ENCODE data around the gene AP5Z1. TPM values are rescaled to one million over a fixed set of nuclear protein-coding genes. Genes with fewer than 3 reads are reported as not detected.
A peak's percentile ranks its signal among the peaks of the same experiment; 100 is the strongest.

AP5Z1 gene
- total RNA-seq, 1 donor = 40.2 TPM

GRCh38 chr7:4739528-4739992 is 35.9 kb upstream of the AP5Z1 start:
- DNase-seq (ENCODE audit: low read depth) = peak; percentile 85
- peak; percentile 76 for TF ChIP-seq CTCF (IDR thresholded peaks at IDR 0.05; ENCODE audit: insufficient read depth, low read depth, low read length)
- peak overlapping the region; percentile 35 for H3K4me3 ChIP-seq (ENCODE audit: low read depth, low read length)

DNA sequence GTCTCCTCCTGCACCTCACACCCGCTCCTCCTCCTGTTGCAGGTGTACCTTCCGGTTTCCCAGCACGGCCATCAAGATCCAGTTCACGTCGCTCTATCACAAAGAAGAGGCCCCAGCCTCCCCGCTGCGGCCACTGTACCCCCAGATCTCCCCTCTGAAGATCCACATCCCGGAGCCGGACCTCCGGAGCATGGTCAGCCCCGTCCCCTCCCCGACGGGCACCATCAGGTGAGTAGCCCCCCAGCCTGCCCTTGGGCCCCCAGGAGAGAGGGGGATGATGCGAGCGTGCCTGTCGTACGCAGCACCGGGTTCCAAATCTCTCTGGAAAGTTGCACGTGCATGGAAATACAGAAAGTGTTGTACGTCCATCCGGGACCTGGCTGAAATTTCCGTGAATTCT is 34.6 kb upstream of the AP5Z1 start:
- TF ChIP-seq CTCF (IDR thresholded peaks at IDR 0.05; ENCODE audit: insufficient read depth, low read depth, low read length) = no peak
- H3K4me3 ChIP-seq (ENCODE audit: low read depth, low read length) = no peak overlapping the region
- DNase-seq (ENCODE audit: low read depth) = no peak

- no peak overlapping the region for H3K4me3 ChIP-seq (ENCODE audit: low read depth, low read length)
- TF ChIP-seq CTCF (IDR thresholded peaks at IDR 0.05; ENCODE audit: insufficient read depth, low read depth, low read length) = no peak
- DNase-seq (ENCODE audit: low read depth) = no peak
Observed at GRCh38 chr7:4742051-4742573, 33.3 kb upstream of the AP5Z1 start.

GRCh38 chr7:4742852-4743251 is 32.6 kb upstream of the AP5Z1 start:
- TF ChIP-seq CTCF (IDR thresholded peaks at IDR 0.05; ENCODE audit: insufficient read depth, low read depth, low read length) = no peak
- DNase-seq (ENCODE audit: low read depth) = no peak
- no peak overlapping the region for H3K4me3 ChIP-seq (ENCODE audit: low read depth, low read length)

DNA sequence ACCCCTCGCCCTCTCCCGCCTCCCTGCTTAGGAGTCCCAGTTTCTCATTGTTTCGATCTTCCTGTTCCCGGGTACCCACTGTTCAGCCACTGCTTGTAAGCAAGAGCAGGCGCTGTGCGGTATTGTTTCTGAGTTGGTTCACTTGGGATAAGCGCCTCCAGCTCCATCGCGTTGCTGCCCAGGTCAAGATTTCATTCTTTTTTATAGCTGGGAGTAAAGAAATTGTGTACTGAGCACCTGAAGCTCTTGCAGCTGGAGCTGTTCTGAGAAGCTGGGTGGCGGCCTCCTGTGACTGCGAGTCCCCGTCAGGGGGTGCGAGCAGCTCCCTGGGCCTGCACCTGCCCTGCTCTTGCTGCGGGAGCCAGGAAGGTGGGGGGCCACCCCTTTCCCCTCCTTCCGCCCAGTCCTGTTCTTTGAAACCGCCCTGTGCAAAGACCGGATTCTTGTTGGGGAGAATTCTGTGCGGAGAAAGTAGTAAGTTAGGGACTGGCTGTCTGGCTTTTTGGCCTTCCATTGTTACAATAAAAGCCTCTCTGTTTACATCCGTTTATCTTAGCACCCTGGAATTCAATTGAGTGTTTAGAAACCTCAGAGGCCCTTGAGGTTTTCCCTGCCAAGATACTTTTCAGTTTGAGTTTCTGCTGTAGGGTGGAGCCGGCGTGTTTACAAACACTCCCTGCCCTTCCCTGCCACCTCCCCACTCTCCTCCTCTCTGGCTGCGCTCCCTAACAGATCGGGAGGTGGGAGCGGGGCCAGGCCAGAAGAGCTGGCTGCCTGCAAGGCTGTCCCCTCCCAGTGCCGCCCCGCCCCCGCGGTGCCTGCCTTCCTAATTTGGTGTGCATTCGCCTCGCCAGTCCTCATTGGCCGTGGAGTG is 30.8 kb upstream of the AP5Z1 start:
- DNase-seq (ENCODE audit: low read depth) = peak; percentile 100
- peak overlapping the region; percentile 41 for H3K4me3 ChIP-seq (ENCODE audit: low read depth, low read length)
- no peak for TF ChIP-seq CTCF (IDR thresholded peaks at IDR 0.05; ENCODE audit: insufficient read depth, low read depth, low read length)

DNA sequence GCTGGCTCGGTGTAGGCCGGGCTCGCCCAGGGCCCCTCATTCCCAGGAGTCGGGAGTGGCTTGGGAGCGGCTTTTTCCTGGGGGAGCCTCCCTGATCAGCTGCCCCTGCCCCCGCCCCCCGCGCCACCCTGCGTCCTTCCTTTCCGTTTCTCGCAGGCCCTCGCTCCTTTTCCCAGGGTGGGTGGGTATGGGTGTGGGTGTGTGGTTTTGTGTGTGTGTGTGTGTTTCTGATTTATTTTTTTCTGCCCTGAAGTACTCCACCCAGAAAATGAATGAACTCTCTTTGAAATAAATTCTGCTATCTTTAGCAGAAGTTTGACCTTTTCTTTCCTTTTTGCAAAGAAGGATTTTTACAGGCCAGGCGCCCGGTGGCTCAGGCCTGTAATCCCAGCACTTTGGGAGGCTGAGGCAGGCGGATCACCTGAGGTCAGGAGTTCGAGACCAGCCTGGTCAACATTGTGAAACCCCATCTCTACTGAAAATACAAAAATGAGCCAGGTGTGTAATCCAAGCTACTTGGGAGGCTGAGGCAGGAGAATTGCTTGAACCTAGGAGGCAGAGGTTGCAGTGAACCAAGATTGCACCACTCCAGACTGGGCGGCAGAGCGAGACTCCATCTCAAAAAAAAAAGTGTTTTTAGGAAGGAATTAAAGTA is 30.0 kb upstream of the AP5Z1 start:
- DNase-seq (ENCODE audit: low read depth) = no peak
- H3K4me3 ChIP-seq (ENCODE audit: low read depth, low read length) = peak overlapping the region; percentile 41
- no peak for TF ChIP-seq CTCF (IDR thresholded peaks at IDR 0.05; ENCODE audit: insufficient read depth, low read depth, low read length)
